HEK293 (cell line): ENCODE results near the gene TRAPPC8.

Experiments used
- CTCF ChIA-PET: fragments of 350-600 bp; formaldehyde crosslinking; extraction: SDS; loops from one replicate; lab custom pipeline; 2021; ENCODE audit warnings: antibody characterized with exemption; lab: Yijun Ruan, JAX
- POLR2A ChIA-PET: fragments of 300-600 bp; formaldehyde crosslinking; extraction: SDS; loops from one replicate; lab custom pipeline; 2020; ENCODE audit warnings: antibody characterized with exemption, inconsistent platforms; lab: Yijun Ruan, JAX
- H3K27ac ChIP-seq: fragments of 200-500 bp; sonication (Bioruptor generic); 2 replicates; pipeline ENCODE4 v1.5.1; 2014; ENCODE audit warnings: low read depth, low read length, control low read depth, inconsistent platforms; ENCODE audit errors: extremely low read depth
- H3K36me3 ChIP-seq, 2 experiments: fragments of 200-500 bp in 1 of 2; sonication (Bioruptor generic) in 1 of 2; 1 replicate in 1 of 2; 2 replicates in 1 of 2; pipeline ENCODE4 v1.5.1; 2014 to 2017; ENCODE audit warnings: inconsistent platforms in 2 of 2, low read length in 2 of 2; ENCODE audit not compliant: control insufficient read depth in 2 of 2, insufficient read depth in 1 of 2
- H3K4me1 ChIP-seq: fragments of 200-500 bp; sonication (Bioruptor generic); 2 replicates; pipeline ENCODE4 v1.5.1; 2014; ENCODE audit warnings: mild to moderate bottlenecking, low read length, inconsistent platforms; ENCODE audit not compliant: control insufficient read depth, insufficient read depth
- H3K4me3 ChIP-seq: 2 replicates; pipeline ENCODE4 v1.5.1; 2011; ENCODE audit warnings: low read depth, mild to moderate bottlenecking, control low read depth, low read length, moderate library complexity
- H3K9me3 ChIP-seq: fragments of 200-500 bp; sonication (Bioruptor generic); 2 replicates; pipeline ENCODE4 v1.5.1; 2014; ENCODE audit warnings: low read depth, low read length, inconsistent platforms; ENCODE audit not compliant: control insufficient read depth, insufficient read depth
- EGR2 ChIP-seq: fragments of 450-650 bp; formaldehyde crosslinking; IDR thresholded peaks from 2 replicates; pipeline ENCODE4 v1.5.1; 2016; ENCODE audit warnings: low read depth, missing biosample characterization, missing genetic modification characterization
- ELK4 ChIP-seq: IDR thresholded peaks from 2 replicates; pipeline ENCODE4 v1.6.1; 2011; ENCODE audit warnings: mild to moderate bottlenecking, low read depth, low read length, borderline replicate concordance
- HOXC10 ChIP-seq: sonication (generic); formaldehyde crosslinking; IDR thresholded peaks from 2 replicates; pipeline ENCODE4 v1.8.1; 2023; ENCODE audit warnings: mild to moderate bottlenecking, missing genetic modification reagents
- INSM2 ChIP-seq: fragments of 450-650 bp; formaldehyde crosslinking; IDR thresholded peaks from 2 replicates; pipeline ENCODE4 v1.5.1; 2016; ENCODE audit warnings: missing biosample characterization, missing genetic modification characterization
- KLF1 ChIP-seq: fragments of 450-650 bp; formaldehyde crosslinking; IDR thresholded peaks from 2 replicates; pipeline ENCODE4 v1.5.1; 2016; ENCODE audit warnings: missing biosample characterization, missing genetic modification characterization
- KLF10 ChIP-seq: fragments of 450-650 bp; IDR thresholded peaks from 2 replicates; pipeline ENCODE4 v1.5.1; 2018; ENCODE audit warnings: missing biosample characterization, mild to moderate bottlenecking, missing genetic modification characterization
- MZF1 ChIP-seq: fragments of 450-650 bp; formaldehyde crosslinking; IDR thresholded peaks from 2 replicates; pipeline ENCODE4 v1.5.1; 2017; ENCODE audit warnings: missing biosample characterization, missing genetic modification characterization, borderline replicate concordance
- TCF7L2 ChIP-seq: IDR thresholded peaks from 2 replicates; pipeline ENCODE4 v1.6.1; 2011; ENCODE audit warnings: low read depth, mild to moderate bottlenecking, inconsistent platforms, low read length, moderate library complexity, borderline replicate concordance
- TSHZ1 ChIP-seq: fragments of 450-650 bp; formaldehyde crosslinking; IDR thresholded peaks from 2 replicates; pipeline ENCODE4 v1.5.1; 2016; ENCODE audit warnings: missing biosample characterization, missing genetic modification characterization, borderline replicate concordance
- ZBTB1 ChIP-seq: fragments of 450-650 bp; formaldehyde crosslinking; IDR thresholded peaks from 2 replicates; pipeline ENCODE4 v1.5.1; 2016; ENCODE audit warnings: missing biosample characterization, missing genetic modification characterization
- ZBTB21 ChIP-seq: fragments of 450-650 bp; formaldehyde crosslinking; IDR thresholded peaks from 2 replicates; pipeline ENCODE4 v1.5.1; 2017; ENCODE audit warnings: missing biosample characterization, missing genetic modification characterization
- ZBTB7A ChIP-seq: fragments of 450-650 bp; formaldehyde crosslinking; IDR thresholded peaks from 2 replicates; pipeline ENCODE4 v1.5.1; 2016; ENCODE audit warnings: low read depth, missing biosample characterization, missing genetic modification characterization
- ZEB2 ChIP-seq: fragments of 450-650 bp; formaldehyde crosslinking; IDR thresholded peaks from 2 replicates; pipeline ENCODE4 v1.5.1; 2016; ENCODE audit warnings: missing biosample characterization, missing genetic modification characterization
- ZFP3 ChIP-seq: fragments of 450-650 bp; formaldehyde crosslinking; IDR thresholded peaks from 2 replicates; pipeline ENCODE4 v1.5.1; 2016; ENCODE audit warnings: low read depth, missing biosample characterization, missing genetic modification characterization
- ZFP69B ChIP-seq: fragments of 450-650 bp; formaldehyde crosslinking; IDR thresholded peaks from 2 replicates; pipeline ENCODE4 v1.5.1; 2016; ENCODE audit warnings: missing biosample characterization, missing genetic modification characterization
- ZIC2 ChIP-seq: fragments of 450-650 bp; formaldehyde crosslinking; IDR thresholded peaks from 2 replicates; pipeline ENCODE4 v1.5.1; 2016; ENCODE audit warnings: missing biosample characterization, missing genetic modification characterization
- ZNF10 ChIP-seq: fragments of 450-650 bp; formaldehyde crosslinking; IDR thresholded peaks from 2 replicates; pipeline ENCODE4 v1.5.1; 2017; ENCODE audit warnings: missing biosample characterization, missing genetic modification characterization
- ZNF18 ChIP-seq: fragments of 450-650 bp; formaldehyde crosslinking; IDR thresholded peaks from 2 replicates; pipeline ENCODE4 v1.5.1; 2016; ENCODE audit warnings: missing biosample characterization, missing genetic modification characterization
- ZNF324 ChIP-seq: fragments of 450-650 bp; formaldehyde crosslinking; IDR thresholded peaks from 2 replicates; pipeline ENCODE4 v1.5.1; 2016; ENCODE audit warnings: missing biosample characterization, missing genetic modification characterization
- ZNF610 ChIP-seq: fragments of 450-650 bp; formaldehyde crosslinking; IDR thresholded peaks from 2 replicates; pipeline ENCODE4 v1.5.1; 2016; ENCODE audit warnings: missing biosample characterization, missing genetic modification characterization, borderline replicate concordance
- ZNF623 ChIP-seq: fragments of 450-650 bp; formaldehyde crosslinking; IDR thresholded peaks from 2 replicates; pipeline ENCODE4 v1.5.1; 2016; ENCODE audit warnings: missing biosample characterization, missing genetic modification characterization
- ZNF777 ChIP-seq: fragments of 450-650 bp; formaldehyde crosslinking; IDR thresholded peaks from 2 replicates; pipeline ENCODE4 v1.5.1; 2017; ENCODE audit warnings: missing biosample characterization, missing genetic modification characterization, borderline replicate concordance

TRAPPC8 gene

GRCh38 chr18:31840499-31840898 is 102.4 kb downstream of the TRAPPC8 start:
- ChIA-PET CTCF (no interaction called here), POLR2A (no interaction called here)
- Histone ChIP-seq H3K36me3 (peaks cover 19 to 75% of the 10 kb centered on the region in 2 experiments), H3K4me3 (no peak overlapping the region), H3K27ac (no peak overlapping the region), H3K4me1 (no peaks in the 10 kb centered on the region), H3K9me3 (no peaks in the 10 kb centered on the region)
- TF ChIP-seq ZBTB21 (tag by site-specific recombination), result no peak
- no peak for TF ChIP-seq ZNF10 (tag by site-specific recombination)
- TF ChIP-seq ZNF324 (tag by site-specific recombination), result no peak
- TF ChIP-seq INSM2 (tag by site-specific recombination), result no peak
- no peak for TF ChIP-seq KLF1 (tag by site-specific recombination)
- TF ChIP-seq MZF1 (tag by site-specific recombination), result no peak
- no peak for TF ChIP-seq EGR2 (tag by site-specific recombination)
- no peak for TF ChIP-seq KLF10
- TF ChIP-seq ZNF623 (tag by site-specific recombination), result no peak
- TF ChIP-seq TCF7L2, result no peak
- no peak for TF ChIP-seq ELK4
- TF ChIP-seq ZIC2 (tag by site-specific recombination), result no peak
- TF ChIP-seq HOXC10 (CRISPR knock-in tag), result no peak

- TF ChIP-seq ZEB2 (tag by site-specific recombination), result no peak
- no peak for TF ChIP-seq ZBTB1 (tag by site-specific recombination)
- TF ChIP-seq ZBTB7A, result no peak
- no peak for TF ChIP-seq ZNF610
- ChIA-PET CTCF (interaction anchor here (0.6 to 1.5 kb wide), 6 partner anchors 13 to 140 kb away, joined by 3 to 4 read pairs (median 3); no protein-coding TSS in a partner anchor), POLR2A (interaction anchor here (1.3 kb wide), 1 partner anchor 12 kb away, joined by 4 read pairs; no protein-coding TSS in a partner anchor)
- H3K36me3 ChIP-seq, result peaks cover 13 to 74% of the 10 kb centered on the region in 2 experiments
- H3K4me1 ChIP-seq, result no peaks in the 10 kb centered on the region
- no peak overlapping the region for H3K4me3 ChIP-seq
- no peaks in the 10 kb centered on the region for H3K9me3 ChIP-seq
- H3K27ac ChIP-seq, result no peak overlapping the region
Measured at GRCh38 chr18:31837879-31838278, 105.0 kb downstream of the TRAPPC8 start.

- no peak for TF ChIP-seq ZFP3 (tag by site-specific recombination)
- no peak for TF ChIP-seq ZNF18 (tag by site-specific recombination)
- TF ChIP-seq TSHZ1 (tag by site-specific recombination), result no peak
- no peak for TF ChIP-seq ZFP69B
- TF ChIP-seq ZNF777 (tag by site-specific recombination), result no peak
- H3K36me3 ChIP-seq, result peaks cover 13 to 69% of the 10 kb centered on the region in 2 experiments; a peak in 2 of 3 replicates
- H3K27ac ChIP-seq, result no peak overlapping the region
- no peak overlapping the region for H3K4me3 ChIP-seq
- CTCF ChIA-PET, result no interaction called here
- POLR2A ChIA-PET, result no interaction called here
- no peaks in the 10 kb centered on the region for H3K4me1 ChIP-seq
- H3K9me3 ChIP-seq, result no peaks in the 10 kb centered on the region
Measured at GRCh38 chr18:31835528-31836133, 107.3 kb downstream of the TRAPPC8 start.
